Limb (tissue), 2 donors: Measurements from ENCODE around the gene MTF1.

Source experiments
- DNase-seq, 2 donors: peaks; one replicate each; pipeline ENCODE4 v3.0.0-alpha.2; 2016; ENCODE audit errors: extremely low spot score in 2 of 2

Gene MTF1

GRCh38 chr1:37868466-37868865 is 9.1 kb upstream of the MTF1 start:
- DNase-seq = no peak

GRCh38 chr1:37867784-37868183 is 8.4 kb upstream of the MTF1 start:
- DNase-seq = no peak

- no peak for DNase-seq
Observed at GRCh38 chr1:37866491-37866890, 7.1 kb upstream of the MTF1 start.

- no peak for DNase-seq
Observed at GRCh38 chr1:37865348-37866120, 6.1 kb upstream of the MTF1 start.

- no peak for DNase-seq
Observed at GRCh38 chr1:37862330-37862729, 2.9 kb upstream of the MTF1 start.

- no peak for DNase-seq
Observed at GRCh38 chr1:37861151-37861550, 1.8 kb upstream of the MTF1 start.

GRCh38 chr1:37860346-37860666 is 914 bp upstream of the MTF1 start:
- no peak for DNase-seq

GRCh38 chr1:37858931-37859506 is 373 bp downstream of the MTF1 start:
- no peak for DNase-seq

- no peak for DNase-seq
Observed at GRCh38 chr1:37854406-37854805, 5.0 kb downstream of the MTF1 start.

- DNase-seq = no peak
Observed at GRCh38 chr1:37853157-37853556, 6.2 kb downstream of the MTF1 start.

- no peak for DNase-seq
Observed at GRCh38 chr1:37851782-37852210, 7.6 kb downstream of the MTF1 start.

GRCh38 chr1:37851262-37851661 is 8.1 kb downstream of the MTF1 start:
- no peak for DNase-seq

- DNase-seq = no peak
Observed at GRCh38 chr1:37850352-37850955, 8.9 kb downstream of the MTF1 start.

GRCh38 chr1:37849480-37849879 is 9.9 kb downstream of the MTF1 start:
- no peak for DNase-seq

- DNase-seq = no peak
Observed at GRCh38 chr1:37846647-37847339, 12.6 kb downstream of the MTF1 start.

- no peak for DNase-seq
Observed at GRCh38 chr1:37845786-37846185, 13.6 kb downstream of the MTF1 start.

- no peak for DNase-seq
Observed at GRCh38 chr1:37845049-37845646, 14.2 kb downstream of the MTF1 start.

- no peak for DNase-seq
Observed at GRCh38 chr1:37844536-37844935, 14.9 kb downstream of the MTF1 start.

GRCh38 chr1:37841652-37842051 is 17.7 kb downstream of the MTF1 start:
- no peak for DNase-seq

GRCh38 chr1:37840711-37841110 is 18.7 kb downstream of the MTF1 start:
- DNase-seq = no peak

- DNase-seq = no peak
Observed at GRCh38 chr1:37839676-37840075, 19.7 kb downstream of the MTF1 start.

- no peak for DNase-seq
Observed at GRCh38 chr1:37836788-37837187, 22.6 kb downstream of the MTF1 start.
